GM18520 (cell line): ENCODE data around the gene PPP1R9B.
A peak's percentile ranks its signal among the peaks of the same experiment; 100 is the strongest.

Experiments used
- ATAC-seq: cut with Tn5 transposase; IDR thresholded peaks from one replicate; pipeline ENCODE4 v1.9.1; 2021; ENCODE audit not compliant: unreplicated experiment

PPP1R9B gene

DNA sequence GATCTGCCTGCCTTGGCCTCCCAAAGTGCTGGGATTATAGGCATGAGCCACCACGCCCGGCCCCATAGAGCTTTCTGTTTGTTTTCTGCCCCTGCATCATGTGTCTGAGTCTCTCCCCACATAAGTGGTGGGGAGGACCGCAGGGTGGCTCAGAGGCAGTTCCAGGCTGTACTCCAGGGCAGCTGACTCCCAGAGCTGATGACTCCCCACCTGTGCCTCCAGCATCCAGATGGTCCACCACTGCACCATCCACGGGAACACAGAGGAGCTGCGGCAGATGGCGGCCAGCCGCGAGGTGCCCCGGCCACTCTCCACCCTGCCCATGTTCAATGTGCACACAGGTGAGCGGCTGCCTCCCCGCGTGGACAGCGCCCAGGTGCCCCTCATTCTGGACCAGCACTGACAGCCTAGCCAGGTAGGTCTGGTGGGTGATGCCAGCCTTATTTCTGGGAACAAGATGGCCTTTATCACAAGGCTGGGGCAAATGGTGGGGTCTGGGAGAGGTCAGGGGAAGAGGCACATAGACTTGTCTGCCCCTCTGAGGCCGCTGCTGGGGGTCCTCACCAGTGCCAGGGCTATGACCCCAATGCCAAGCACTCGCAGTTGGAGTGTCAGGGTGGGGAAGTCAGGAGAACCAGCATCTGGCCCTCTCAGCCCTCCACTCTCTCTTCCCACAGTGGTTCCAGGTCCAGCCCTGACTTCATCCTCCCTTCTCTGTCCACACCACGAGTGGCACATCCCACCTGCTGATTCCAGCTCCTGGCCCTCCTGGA, 24.7 kb upstream of the PPP1R9B start:
- no peak for ATAC-seq

DNA sequence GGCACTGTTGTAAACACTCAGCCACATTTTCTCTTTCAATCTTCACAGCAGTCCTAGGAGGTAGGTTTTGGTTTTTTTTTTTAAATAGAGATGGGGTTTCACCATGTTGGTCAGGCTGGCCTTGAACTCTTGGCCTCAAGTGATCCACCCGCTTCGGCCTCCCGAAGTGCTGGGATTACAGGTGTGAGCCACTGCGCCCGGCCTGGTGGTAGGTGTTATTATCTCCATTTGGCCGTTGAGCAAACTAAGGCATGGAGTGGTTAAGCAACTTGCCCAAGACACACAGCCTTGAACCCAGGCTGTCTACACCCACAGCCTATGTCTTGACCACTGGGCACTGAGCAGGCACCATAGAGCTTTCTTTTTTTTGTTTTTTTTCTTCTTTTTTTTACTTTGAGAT, 24.0 kb upstream of the PPP1R9B start:
- no peak for ATAC-seq

DNA sequence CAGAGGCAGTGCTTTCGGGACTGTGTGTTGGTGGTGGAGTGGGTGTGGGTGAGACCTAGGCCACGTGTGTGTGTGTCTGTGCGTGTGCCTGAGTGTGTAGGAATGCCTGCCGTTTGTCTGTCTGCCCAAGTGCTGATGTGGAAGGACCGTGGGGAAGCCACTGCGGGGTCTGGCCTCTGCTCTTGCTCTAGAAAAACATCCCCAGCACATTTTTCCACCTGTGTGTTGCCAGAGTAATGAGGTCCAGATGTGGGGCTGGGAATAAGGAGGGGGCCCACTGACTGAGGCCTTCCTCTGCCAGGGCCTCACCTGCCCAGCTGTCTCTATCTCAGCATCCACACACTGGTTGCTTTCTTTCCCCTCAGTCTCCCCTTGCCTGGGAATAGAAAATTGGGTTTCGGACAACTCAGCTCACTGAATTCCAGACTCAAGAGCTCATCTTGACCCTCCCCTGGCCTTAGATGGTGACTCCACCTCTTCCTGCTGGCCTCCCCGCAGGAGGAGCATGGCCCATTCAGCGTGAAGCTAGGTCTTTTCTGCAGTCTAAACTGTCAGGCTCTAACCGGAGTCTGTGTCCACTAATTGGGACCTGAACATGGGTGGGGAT, 23.0 kb upstream of the PPP1R9B start:
- ATAC-seq, result no peak

GRCh38 chr17:50172936-50173334, 22.5 kb upstream of the PPP1R9B start:
- no peak for ATAC-seq

GRCh38 chr17:50172130-50172529, 21.7 kb upstream of the PPP1R9B start:
- ATAC-seq, result no peak

DNA sequence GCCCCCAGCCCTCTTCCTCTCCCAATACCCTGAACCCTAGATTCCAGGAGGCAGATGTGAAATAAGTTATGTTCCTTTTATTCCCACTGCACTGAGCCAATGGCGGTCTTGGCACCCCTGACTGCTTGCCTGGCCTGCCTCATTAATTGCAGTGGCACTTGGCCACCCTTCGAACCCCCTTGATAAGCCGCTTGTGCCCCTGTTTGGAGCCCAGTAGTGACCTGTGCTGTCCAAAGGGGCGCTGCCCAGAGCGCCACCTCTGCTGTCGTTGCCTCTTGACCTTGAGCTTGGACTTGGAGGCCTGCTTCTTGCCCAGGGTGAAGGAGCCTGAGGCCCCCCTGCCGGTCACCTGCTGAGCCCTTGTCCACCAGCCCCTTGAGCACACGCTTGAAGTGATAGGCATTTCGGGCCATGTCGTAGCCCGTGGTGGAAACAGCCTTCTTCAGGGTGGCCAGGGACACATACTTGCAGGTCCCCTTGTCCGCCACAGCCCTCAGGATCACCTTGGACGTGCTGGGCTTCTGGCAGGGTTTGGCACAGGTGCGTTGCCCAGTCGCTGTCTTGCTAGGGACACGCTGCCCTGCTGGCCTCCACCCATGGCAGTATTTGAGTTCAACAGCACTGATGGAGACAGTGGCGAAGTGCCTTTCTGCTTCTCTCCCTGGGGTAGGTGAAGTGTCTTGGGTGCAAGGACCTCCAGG, 21.0 kb upstream of the PPP1R9B start:
- ATAC-seq, result no peak

- peak; percentile 51 for ATAC-seq
Measured at GRCh38 chr17:50170662-50171370, 20.3 kb upstream of the PPP1R9B start.

DNA sequence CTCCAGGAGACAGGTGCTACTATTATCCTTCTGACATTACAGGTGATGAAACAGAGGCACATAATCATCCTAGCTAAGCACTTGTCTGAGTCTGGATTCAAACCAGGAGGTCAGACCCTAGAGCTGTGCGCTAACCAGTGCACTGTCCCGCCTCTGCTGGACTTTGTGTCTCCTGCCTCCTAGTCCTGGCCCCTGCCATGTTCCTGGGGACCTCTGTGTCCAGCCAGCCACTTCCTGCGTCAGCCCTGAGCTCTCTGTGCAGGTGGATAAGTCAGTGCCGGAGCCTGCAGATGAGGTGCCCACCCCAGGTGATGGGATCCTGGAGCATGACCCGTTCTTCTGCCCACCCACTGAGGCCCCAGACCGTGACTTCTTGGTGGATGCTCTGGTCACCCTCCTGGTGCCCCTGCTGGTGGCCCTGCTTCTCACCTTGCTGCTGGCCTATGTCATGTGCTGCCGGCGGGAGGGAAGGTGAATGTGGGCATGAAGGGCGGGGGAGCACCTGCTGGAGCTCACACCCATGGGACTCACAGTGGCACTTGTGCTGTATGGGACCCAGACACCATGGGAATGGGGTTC, 19.5 kb upstream of the PPP1R9B start:
- no peak for ATAC-seq

- no peak for ATAC-seq
Measured at GRCh38 chr17:50169121-50169764, 18.8 kb upstream of the PPP1R9B start.

DNA sequence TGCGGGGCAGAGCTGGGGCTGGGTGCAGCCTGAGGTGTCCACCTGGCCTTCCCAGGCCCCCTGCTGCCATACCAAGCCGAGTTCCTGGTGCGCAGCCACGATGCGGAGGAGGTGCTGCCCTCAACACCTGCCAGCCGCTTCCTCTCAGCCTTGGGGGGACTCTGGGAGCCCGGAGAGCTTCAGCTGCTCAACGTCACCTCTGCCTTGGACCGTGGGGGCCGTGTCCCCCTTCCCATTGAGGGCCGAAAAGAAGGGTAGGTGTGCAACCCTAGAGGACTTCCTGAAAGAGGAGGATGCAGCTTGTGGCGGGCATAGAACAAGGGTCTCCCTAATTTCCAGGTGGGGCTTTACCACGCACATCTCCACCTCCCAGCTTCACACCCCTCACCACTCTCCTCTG, 17.8 kb upstream of the PPP1R9B start:
- no peak for ATAC-seq

- no peak for ATAC-seq
Measured at GRCh38 chr17:50167371-50167770, 16.9 kb upstream of the PPP1R9B start.

DNA sequence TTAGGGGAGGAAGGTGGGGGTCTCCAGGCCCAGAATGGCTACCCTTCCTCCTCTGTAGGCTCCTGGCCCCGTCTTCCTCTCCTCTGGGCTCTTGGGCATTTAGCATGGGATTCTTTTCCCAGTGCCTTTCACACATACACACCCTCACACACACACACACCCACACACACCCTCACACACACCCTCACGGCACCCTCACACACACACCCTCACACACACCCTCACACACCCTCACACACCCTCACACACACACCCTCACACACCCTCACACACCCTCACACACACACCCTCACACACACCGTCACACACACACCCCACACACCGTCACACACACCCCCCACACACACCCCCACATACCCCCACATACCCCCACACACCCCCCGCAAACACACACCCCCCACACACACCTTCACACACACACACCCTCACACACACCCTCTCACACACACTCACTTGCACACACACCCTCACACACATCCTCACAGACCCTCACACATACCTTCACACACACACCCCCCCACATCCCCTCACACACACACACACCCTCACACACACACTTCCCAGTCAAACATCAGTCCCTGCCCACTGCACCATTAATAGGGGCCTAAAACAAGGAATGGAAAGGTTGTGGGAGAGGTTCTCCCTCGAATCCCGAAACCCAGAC, 16.2 kb upstream of the PPP1R9B start:
- no peak for ATAC-seq

DNA sequence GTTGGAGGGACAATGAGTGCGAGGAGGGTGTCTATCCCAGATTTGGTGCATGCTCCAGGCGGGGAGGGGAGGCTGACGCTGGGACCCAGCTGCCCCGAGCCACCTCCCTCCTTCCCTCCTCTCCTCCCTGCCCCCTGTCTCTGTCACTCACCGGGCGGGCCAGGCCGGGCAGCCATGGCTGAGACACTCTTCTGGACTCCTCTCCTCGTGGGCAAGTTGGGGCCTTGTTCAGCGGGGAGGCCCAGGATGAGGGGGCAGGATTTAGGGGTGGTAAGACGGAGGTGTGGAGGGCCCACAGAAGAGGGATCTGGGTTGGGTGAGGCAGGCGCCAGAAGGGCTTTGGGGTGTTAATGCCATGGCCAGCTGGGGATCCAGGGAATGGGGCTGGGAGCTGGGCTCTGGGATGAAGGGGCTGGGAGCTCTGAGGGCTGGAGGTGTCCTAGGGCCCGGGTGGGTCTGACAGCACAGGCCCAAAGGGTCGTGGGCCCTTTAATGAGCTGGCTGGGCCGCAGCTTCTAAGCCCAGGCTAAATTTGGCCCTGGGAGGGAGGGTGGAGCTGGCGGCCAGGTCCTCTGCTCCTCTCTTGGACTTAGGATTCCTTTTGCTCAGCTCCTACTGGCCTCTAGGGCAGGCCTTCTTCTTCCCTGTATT, 15.5 kb upstream of the PPP1R9B start, which contains the start of gene SGCA:
TSS of gene SGCA (plus strand) at position 139 of the 651 bp plus-strand sequence. CDS start at position 175, 36 bp downstream.
- no peak for ATAC-seq

GRCh38 chr17:50165466-50165865, 15.0 kb upstream of the PPP1R9B start:
- ATAC-seq, result no peak

GRCh38 chr17:50165066-50165465, 14.6 kb upstream of the PPP1R9B start:
- ATAC-seq, result no peak

DNA sequence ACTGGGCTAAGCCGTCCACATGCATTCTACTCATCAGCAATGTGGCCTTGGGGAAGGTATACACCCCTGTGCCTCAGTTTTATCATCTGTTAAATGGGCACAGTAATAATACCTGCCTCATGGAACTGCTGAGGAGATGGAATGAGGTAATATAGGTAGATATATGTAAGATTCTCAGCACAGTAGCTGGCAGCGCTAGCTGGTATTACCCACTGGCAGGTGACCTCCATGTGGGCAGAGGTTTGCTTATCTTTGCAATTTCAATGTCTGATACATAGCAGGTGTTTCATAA, 14.2 kb upstream of the PPP1R9B start:
- ATAC-seq, result no peak

- no peak for ATAC-seq
Measured at GRCh38 chr17:50163843-50164696, 13.6 kb upstream of the PPP1R9B start.

DNA sequence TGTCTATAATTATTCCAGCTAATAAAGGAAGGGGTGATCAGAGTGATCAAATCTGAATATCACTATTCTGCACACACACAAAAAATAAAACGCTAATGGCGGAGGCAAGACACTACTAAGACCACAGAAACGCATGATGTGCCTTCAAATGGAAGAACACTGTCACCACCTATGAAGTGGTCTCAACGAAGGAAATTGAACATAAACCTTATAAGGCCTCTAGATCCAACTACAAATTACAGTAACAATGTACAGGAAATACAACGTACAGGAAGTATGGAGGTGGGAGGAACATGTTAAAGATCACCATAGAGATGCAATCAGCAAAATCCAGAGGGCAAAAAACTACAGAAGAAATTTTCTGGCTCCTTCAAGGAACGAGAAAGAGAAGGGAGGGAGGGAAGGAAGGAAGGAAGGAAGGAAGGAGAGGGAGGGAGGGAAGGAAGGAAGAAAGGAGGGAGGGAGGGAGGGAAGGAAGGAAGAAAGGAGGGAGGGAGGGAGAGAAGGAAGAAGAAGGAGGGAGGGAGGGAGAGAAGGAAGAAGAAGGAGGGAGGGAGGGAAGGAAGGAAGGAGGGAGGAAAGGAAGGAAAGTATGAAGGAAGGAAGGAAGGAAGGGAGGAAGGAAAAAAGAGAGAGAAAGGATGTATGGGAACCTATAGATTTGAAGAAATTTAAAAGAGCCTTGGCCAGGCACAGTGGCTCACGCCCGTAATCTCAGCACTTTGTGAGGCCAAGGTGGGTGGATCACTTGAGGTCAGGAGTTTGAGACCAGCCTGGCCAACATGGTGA, 12.2 kb upstream of the PPP1R9B start:
- no peak for ATAC-seq
